GM19467 (cell line): ENCODE results near the gene RBP7.
"Not testable (repeated sequence)": the region's sequence is repeated elsewhere in the genome, so short reads cannot be mapped to it uniquely, and the experiment has no call there.

Experiments used
- ATAC-seq: cut with Tn5 transposase; IDR thresholded peaks from one replicate; pipeline ENCODE4 v1.9.1; 2021; ENCODE audit warnings: mild to moderate bottlenecking, moderate library complexity; ENCODE audit not compliant: unreplicated experiment

Gene RBP7

DNA sequence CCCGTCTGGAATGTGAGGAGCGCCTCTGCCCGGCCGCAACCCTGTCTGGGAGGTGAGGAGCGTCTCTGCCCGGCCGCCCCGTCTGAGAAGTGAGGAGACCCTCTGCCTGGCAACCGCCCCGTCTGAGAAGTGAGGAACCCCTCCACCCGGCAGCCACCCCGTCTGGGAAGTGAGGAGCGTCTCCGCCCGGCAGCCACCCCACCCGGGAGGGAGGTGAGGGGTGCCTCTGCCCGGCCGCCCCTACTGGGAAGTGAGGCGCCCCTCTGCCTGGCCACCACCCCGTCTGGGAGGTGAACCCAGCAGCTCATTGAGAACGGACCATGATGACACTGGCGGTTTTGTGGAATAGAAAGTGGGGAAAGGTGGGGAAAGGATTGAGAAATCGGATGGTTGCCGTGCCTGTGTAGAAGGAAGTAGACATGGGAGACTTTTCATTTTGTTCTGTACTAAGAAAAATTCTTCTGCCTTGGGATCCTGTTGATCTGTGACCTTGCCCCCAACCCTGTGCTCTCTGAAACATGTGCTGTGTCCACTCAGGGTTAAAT, 32.0 kb downstream of the RBP7 start:
- not testable (repeated sequence) for ATAC-seq

DNA sequence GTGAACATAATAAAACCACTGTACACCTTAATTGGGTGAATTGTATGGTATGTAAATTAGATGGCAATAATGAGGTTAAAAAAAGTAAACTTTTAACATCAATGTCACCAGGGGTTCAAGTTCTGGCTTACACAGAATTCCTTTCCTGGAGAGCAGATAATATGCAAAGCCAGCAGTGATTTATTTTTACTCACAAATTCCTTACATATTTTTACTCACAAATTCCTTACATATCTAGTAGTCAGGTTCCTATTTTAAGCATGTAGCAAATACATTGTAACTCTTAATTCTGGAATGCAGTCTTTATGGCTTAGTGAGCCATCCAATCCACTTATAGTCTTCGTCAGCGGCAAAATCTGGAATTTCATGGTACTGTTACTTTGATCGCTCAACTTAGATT, 34.4 kb downstream of the RBP7 start:
- no peak for ATAC-seq

DNA sequence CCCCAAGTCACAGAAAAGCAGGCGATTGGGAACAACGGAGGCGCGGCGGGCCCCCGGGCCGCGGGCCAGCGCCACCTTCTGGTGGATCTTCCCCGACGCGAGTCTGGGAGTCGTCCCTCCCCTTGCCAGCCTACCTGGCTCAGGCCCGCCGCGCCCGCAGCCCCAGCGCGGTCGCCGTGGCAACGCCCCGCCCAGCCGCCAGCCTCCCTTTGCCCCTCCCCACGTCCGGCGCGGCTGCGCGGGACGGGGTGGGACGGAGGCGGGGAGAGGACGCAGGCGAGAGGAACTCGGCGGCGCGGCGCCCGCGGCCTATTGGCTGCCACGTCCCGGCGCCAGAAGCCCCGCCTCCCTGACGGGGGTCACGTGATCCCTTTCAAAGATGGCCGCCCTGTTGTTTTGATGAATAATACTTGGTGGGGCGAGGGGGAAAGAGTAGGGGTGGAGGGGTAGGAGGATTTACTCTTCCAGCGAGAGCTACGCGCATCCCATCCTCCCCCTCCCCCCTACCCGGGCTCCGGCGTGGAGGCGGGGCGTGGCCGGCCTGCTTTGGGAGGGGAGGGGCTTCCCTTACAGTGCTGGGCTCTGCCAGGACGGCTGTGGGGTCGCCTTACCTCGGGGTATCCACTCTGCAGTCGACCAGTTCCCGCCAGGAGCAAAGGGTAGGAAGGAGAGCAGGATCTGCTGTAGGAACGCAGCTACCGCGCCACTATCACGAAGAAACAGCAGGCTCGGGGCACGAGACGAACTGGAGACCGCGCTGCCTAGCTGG, 35.7 kb downstream of the RBP7 start, which contains the start of gene UBE4B:
Gene UBE4B, plus strand, starts transcription at position 369 of the 769 bp plus-strand sequence. CDS start 713 bp downstream, outside the sequence.
- peak; percentile 95 for ATAC-seq

DNA sequence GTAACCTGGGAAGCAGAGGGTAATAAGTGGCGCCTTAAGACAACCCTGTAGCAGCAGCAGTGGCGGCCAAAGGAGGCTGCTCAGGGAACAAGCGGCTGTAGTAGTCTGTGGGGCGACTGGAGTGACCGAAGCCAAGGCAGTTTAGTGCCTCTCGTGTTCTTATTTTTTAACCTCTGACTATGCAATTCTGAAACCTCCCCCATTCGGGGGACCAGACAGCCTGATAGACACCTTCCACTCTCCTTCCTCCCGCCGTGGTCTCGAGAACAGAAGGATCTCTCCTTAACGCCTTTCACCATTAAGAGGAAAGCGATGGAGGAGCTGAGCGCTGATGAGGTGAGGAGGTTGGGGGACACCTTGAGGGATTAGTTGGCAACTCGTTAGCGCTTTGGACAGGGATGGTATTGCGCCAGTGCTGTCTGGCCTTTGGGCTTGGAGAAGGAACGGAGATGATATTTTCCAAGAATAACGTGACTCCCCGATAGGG, 36.4 kb downstream of the RBP7 start:
- ATAC-seq = no peak

DNA sequence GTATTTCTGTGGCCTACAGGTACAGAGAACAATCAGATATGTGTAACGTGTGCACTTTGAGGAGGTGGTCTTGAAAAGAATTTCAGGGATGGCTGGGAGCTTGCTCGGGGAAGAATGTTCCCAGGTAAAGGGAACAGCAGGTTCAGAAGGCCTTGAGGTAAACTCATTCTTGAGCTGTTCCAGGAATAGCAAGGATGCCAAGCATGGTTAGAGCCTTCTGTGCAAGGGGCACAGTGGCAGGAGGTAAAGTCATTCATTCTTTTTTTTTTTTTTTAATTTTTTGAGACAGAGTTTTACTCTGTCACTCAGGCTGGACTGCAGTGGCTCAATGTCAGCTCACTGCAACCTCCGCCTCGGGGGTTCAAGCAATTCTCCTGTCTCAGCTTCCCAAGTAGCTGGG, 45.7 kb downstream of the RBP7 start:
- no peak for ATAC-seq

DNA sequence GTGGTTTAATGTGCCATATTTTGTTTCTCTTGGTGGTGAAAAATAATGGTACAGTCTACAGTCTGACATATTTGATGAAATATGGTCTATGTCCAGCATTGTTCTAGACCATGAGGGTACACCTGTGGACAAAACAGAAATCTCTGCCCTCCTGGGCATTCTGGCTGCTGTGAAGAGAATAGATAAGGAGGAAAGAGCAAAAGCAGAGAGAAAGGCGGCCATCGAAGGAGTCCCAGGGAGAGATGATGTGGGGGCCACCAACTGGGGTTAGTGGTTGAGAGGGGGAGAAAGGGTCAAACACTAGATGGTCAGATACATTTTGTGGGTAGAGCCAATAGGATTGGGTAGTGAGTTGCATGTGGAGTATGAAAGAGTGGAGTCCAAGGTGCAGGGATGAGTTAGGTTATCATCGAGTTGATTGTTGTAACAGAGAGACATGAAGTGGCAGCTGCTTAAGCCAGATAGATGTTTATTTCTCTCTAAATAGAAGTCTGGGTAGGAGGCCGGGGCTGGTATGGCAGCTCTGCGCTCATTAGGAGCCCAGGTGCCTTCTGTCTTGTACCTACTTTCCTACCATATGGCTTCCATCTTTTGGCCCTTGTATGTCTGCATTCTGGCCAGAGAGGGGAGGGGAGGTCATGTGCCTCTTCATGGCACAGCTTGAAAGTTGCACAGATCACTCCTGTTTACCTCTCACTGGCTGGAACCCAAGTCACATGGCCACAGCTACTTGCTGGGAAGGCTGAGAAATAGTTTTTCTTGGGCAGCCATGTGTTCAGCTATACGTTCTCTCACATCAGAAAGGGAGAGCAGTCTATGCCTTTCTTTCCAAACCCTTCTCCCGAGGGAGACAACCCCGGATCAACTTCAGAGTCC, 48.7 kb downstream of the RBP7 start:
- ATAC-seq = no peak

DNA sequence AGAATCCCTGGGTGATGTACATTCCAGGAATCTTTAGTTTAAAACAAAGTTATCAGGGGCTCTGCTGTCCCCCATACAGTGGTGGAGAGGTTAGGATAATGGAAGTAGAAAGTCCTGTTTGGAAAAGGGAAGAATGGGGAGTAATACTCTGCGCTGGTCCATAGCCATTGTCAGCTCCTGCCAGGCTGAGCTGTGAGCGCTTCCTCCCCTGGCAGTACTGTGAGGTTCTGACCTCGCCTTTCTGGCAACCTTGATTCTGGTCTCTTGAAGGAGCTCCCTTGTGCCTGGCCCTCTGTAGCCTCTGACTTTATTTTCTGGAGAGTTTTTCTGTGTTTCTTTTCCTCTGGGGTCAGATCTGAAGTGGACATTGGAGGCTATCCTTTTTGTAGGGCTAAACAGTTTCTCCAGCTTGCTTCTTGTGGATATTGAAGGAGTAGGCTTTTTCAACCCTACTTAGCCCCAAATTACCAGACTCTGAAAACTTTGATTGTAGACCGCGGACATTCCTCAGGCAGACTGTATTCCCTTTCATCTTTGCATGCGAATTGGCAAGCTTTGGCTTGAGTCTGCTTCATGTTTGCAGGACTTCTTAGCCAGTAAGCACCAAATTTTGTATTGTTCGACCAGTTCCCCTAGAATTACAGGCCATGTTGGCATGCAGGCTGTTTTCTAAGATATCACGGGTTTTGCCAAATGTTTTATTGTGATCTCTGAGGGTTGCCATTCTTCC, 49.5 kb downstream of the RBP7 start:
- ATAC-seq = no peak

DNA sequence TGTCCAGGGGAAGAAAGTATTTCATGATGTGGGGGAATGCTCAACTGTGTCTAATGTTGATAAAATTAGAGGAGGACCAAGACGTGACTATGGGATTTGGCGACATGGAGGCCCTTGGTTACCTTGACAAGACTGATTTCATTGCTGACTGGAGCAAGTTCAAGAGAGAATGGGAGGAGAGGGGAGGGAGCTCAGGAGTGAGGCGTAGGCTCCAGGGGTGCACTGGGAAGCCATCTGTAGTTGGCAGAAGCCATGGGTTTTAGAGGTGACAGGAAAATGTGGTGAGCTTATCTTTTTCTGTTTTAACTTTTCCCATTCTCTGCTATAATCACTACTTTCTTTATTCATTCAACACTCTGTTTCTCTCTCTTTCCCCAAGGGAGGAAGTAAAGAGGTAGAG, 51.6 kb downstream of the RBP7 start:
- no peak for ATAC-seq

DNA sequence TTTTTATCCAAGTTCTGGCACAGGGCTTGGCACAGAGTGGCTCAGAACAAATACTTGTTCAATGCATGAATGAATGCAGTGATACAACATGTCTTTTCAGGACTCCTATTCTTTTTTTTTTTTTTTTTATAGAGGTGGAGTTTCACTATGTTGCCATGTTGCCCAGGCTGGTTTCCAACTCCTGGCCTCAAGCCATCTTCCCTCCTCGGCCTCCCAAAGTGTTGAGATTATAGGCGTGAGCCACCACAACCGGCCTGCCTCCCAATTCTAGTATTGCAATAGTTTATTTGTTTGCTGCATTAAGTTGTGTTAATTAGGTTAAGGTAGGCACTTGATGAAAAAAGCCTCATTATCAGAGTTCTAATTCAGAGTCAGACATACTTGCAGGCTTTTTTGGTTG, 53.6 kb downstream of the RBP7 start:
- no peak for ATAC-seq

DNA sequence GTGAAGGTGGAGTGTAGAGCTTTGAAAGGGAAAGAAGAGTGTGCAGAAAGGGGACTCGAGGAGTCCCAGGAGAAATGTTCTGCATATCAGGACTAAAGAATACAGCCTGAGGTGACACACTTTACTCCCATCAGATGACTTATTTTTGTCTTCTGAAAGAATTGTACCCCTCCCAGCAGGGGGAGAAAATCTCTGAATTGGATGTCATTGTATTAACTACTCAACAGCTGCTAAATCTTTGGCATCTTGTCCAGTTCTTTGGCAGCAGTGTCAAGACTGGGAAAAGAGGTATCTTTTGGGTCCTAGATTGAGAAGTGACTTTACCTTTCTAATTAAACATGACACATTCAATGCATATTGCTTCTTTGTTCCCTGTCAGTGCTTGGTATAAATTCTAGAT, 54.6 kb downstream of the RBP7 start:
- no peak for ATAC-seq

DNA sequence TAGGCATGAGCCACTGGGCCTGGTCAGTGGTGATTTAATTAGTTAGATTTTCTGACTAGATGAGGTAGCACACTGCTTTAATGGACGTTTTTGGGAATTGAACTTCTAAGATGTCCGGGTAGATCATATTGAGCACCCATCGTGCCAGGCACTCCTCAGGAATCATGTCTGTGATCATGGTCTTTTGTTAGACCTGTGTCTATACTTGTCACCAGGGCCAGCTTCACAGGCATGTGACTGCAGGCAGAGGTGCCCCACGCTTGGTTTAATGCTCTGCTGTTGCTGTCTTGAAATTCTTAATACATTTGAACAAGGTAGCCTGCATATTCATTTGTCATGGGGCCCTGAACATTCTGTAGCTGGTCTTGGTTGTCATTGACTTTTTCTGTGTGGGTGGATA, 55.3 kb downstream of the RBP7 start:
- ATAC-seq = no peak

DNA sequence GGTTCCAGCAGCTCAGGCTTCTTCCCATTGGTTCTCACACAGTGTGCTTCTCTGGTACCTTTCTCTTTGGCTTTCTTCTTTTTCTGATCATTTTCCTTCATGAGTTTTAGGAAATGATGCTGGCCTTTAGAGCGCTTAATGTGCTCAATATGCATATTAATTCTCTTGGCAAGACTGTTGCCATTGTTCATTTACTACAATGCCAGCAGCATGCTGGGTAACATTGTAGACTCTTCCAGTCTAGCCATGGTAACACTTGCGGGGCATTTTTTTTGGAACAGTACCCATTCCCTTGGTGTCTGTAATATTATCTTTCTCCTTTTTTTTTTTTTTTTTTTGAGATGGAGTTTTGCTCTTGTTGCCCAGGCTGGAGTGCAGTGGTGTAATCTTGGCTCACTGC, 57.4 kb downstream of the RBP7 start:
- ATAC-seq = no peak

DNA sequence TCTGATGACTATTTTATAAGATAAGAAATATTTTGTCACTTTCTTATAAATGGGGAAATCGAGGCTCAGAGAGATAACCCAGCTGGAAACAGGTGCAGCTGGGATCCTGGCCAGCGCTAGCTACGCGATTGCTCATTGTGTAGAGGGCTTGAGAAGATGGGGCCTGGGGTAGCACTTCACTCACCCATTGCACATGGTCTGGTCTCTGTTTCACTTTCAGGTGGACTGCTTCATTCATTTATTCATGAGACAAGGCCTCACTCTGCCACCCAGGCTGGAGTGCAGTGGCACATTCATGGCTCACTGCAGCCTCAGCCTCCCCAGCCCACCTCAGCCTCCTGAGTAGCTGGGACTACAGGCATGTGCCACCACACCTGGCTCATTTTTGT, 59.6 kb downstream of the RBP7 start:
- no peak for ATAC-seq

DNA sequence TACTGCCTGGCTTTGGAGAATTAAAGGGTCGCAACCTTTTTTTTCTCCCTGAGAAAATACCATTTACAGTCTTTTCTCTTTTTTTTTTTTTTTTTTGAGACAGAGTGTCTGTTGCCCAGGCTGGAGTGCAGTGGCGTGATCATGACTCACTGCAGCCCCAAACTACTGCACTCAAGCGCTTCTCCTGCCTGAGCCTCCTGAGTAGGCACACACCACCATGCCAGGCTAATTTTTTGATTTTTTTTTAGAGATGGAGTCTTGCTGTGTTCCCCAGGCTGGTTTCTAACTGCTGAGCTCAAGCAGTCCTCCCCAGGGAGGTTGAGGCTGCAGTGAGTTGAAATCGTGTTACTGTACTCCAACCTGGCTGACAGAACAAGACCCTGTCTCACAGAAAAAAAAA, 60.3 kb downstream of the RBP7 start:
- ATAC-seq = no peak

DNA sequence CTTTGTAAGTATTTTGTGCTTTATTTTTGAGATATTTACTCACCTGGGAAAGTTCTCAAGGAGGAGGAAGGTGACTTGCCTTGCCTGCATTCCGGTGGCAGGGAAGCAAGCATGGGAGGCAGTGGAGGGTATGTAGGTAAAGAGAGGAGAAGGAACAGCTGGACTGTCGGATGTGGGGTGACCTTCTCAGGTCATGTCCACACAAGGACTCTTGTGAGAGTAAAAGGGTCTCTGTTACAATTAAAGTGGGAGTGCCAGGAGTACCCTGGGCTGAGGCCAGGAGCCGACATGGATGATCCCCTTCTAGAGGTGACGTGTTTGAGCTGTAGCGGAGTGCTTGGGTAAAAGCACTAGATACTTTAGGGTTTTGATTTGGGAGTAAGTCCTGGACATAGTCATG, 60.8 kb downstream of the RBP7 start:
- ATAC-seq = no peak

DNA sequence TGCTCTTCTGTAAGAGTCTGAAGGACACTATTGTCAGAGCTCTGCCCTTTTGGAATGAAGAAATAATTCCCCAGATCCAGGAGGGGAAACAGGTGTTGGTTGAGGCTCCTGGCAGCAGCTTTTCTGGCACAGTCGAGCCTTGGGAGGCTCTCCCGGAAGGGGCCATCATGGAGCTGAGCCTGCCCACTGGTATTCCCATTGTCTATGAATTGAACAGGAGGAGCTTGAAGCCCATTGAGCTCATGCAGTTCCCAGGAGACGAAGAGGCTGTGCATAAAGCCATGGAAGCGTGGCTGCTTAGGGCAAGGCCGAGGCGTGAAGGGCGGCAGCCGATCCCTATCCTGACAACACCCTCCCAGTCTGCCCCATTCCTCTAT, 62.3 kb downstream of the RBP7 start:
- ATAC-seq = no peak

DNA sequence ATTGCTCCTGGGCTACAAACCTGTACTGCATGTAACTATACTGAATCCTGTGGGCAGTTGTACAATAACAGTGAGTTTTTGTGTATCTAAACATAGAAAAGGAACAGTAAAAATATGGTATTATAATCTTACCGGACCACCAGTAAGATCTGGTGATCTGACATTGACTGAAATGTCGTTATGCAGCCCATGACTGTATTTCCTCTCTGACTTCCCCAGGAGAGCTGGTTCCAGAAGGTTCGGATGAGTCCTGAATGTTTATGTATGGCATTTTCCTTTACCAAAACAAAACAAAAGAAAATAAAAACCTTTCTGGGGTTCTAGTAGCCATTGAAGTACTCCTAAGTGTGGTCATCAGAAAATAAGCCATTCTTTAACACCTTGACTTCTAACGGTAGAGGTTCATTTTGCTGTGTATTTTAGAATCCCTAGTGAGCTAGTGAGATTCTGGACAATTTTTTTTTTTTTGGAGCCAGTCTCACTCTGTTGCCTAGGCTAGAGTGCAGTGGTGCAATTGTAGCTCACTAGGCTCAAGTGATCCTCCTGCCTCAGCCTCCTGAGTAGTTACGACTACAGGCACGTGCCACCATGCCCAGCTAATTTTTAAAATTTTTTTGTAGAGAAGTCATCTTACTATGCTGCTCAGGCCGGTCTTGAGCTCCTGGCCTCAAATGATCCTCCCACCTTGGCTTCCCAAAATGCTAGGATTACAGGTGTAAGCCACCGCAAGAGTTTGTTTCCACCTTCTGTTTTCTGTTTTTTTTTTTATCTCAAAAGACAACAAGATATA, 63.5 kb downstream of the RBP7 start:
- ATAC-seq = no peak

DNA sequence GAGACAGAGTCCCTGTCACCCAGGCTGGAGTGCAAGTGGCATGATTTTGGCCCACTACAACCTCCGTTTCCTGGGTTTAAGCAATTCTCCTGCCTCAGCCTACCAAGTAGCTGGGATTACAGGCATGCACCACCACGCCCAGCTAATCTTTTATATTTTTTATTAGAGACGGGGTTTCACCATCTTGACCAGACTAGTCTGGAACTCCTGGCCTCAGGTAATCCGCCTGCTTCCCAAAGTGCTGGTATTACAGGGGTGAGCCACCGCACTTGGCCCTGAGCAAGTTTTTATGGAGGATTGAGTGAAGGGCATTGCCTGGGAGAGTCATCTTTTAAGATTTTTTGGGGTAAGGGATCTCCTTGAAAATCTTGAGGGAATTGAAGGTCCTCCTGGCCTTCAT, 64.2 kb downstream of the RBP7 start:
- ATAC-seq = no peak

DNA sequence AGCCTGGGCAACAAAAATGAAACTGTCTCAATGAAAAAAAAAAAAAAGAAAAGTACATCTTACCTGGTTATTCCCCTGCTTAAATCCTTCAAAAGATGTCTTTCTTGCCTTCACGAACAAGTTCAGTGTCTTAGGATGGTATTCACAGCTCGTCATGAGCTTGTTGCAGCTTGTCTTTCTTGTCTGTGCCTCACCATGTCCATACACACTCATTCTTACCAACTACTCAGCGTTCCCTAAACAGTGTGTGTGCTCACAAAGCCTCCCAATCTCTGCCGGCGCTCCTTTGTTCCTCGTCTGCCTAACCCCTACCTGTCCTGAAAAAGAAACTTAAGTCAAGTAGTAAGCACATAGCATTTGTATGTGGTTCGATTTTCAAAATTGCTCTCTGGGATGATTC, 66.8 kb downstream of the RBP7 start:
- no peak for ATAC-seq
